ENCODE results near the gene SH3BP1.

GRCh38 chr22:37627121-37627520, 12.3 kb upstream of the SH3BP1 start:
- TF ChIP-seq JUN (CRISPR knock-in tag; IDR thresholded peaks at IDR 0.05): no peak
- no peak for TF ChIP-seq GABPA (IDR thresholded peaks at IDR 0.05; ENCODE audit: low read depth, low read length)
- TF ChIP-seq GABPA (CRISPR knock-in tag; IDR thresholded peaks at IDR 0.05; ENCODE audit: low read depth): no peak
- TF ChIP-seq ATF1 (CRISPR knock-in tag; IDR thresholded peaks at IDR 0.05): no peak
- no peak for TF ChIP-seq ZFP1 (CRISPR knock-in tag; IDR thresholded peaks at IDR 0.05)
- no peak for TF ChIP-seq FOXK1 (CRISPR knock-in tag; IDR thresholded peaks at IDR 0.05; ENCODE audit: borderline replicate concordance, low read depth)
- TF ChIP-seq ZNF850 (CRISPR knock-in tag; conservative IDR thresholded peaks at IDR 0.05): no peak
- no peak for TF ChIP-seq ZBTB43 (CRISPR knock-in tag; conservative IDR thresholded peaks at IDR 0.05)
- TF ChIP-seq PTBP1 (IDR thresholded peaks at IDR 0.05; ENCODE audit: low read depth, low read length, poor library complexity, severe bottlenecking): no peak
- TF ChIP-seq CTCF (CRISPR knock-in tag; IDR thresholded peaks at IDR 0.05): no peak
- TF ChIP-seq ZBED4 (CRISPR knock-in tag; IDR thresholded peaks at IDR 0.05; ENCODE audit: borderline replicate concordance): no peak
- no peak for TF ChIP-seq HNRNPUL1 (IDR thresholded peaks at IDR 0.05; ENCODE audit: low read depth, low read length)
- no peak for TF ChIP-seq MYC (CRISPR knock-in tag; IDR thresholded peaks at IDR 0.05; ENCODE audit: borderline replicate concordance)
- no peak for TF ChIP-seq KDM4B (CRISPR knock-in tag; IDR thresholded peaks at IDR 0.05)
- TF ChIP-seq GATAD2A (CRISPR knock-in tag; IDR thresholded peaks at IDR 0.05): no peak

Data from HepG2 (cell line).